MM.1S (cell line): ENCODE measurements around the gene NFKB1.

Experiments
- DNase-seq: peaks from one replicate; pipeline ENCODE4 v3.0.0-alpha.2; 2015
- H2AFZ ChIP-seq: fragments of 300-600 bp; sonication (generic); 2 replicates; pipeline ENCODE4 v1.6.0; 2016; ENCODE audit warnings: antibody characterized with exemption, low read length
- H3F3A ChIP-seq: fragments of 300-600 bp; sonication (generic); 2 replicates; pipeline ENCODE4 v1.6.1; 2016; ENCODE audit warnings: mild to moderate bottlenecking, antibody characterized with exemption, low read length, moderate library complexity, mixed read lengths; ENCODE audit not compliant: insufficient read depth
- H3K27ac ChIP-seq: fragments of 300-600 bp; sonication (generic); 2 replicates; pipeline ENCODE4 v1.5.1; 2016; ENCODE audit warnings: mild to moderate bottlenecking, low read length
- H3K27me3 ChIP-seq: fragments of 300-600 bp; sonication (generic); replicated peaks from 2 replicates; pipeline ENCODE4 v1.6.0; 2016; ENCODE audit warnings: low read length; ENCODE audit not compliant: insufficient read depth
- H3K36me3 ChIP-seq: fragments of 300-600 bp; sonication (generic); replicated peaks from 2 replicates; pipeline ENCODE4 v1.6.1; 2016; ENCODE audit warnings: mild to moderate bottlenecking, low read length, mixed read lengths; ENCODE audit not compliant: insufficient read depth
- H3K4me1 ChIP-seq: fragments of 300-600 bp; sonication (generic); 2 replicates; pipeline ENCODE4 v1.6.1; 2016; ENCODE audit warnings: low read length, mixed read lengths
- H3K4me2 ChIP-seq: fragments of 300-600 bp; sonication (generic); 2 replicates; pipeline ENCODE4 v1.6.0; 2016; ENCODE audit warnings: low read depth, low read length
- H3K4me3 ChIP-seq: fragments of 300-600 bp; sonication (generic); 2 replicates; pipeline ENCODE4 v1.5.1; 2016; ENCODE audit warnings: low read length, mixed read lengths
- H3K79me2 ChIP-seq: fragments of 300-600 bp; sonication (generic); 2 replicates; pipeline ENCODE4 v1.6.1; 2016; ENCODE audit warnings: mixed run types, low read length, mixed read lengths
- H3K9ac ChIP-seq: fragments of 300-600 bp; sonication (generic); 2 replicates; pipeline ENCODE4 v1.6.1; 2016; ENCODE audit warnings: low read length, mixed read lengths
- H3K9me2 ChIP-seq: fragments of 300-600 bp; sonication (generic); replicated peaks from 2 replicates; pipeline ENCODE4 v1.6.1; 2016; ENCODE audit warnings: mild to moderate bottlenecking, low read length, mixed read lengths; ENCODE audit not compliant: insufficient read depth
- H3K9me3 ChIP-seq: fragments of 300-600 bp; sonication (generic); replicated peaks from 2 replicates; pipeline ENCODE4 v1.6.1; 2016; ENCODE audit warnings: mild to moderate bottlenecking, low read length, mixed read lengths; ENCODE audit not compliant: insufficient read depth
- H4K20me1 ChIP-seq: fragments of 300-600 bp; sonication (generic); 2 replicates; pipeline ENCODE4 v1.6.1; 2016; ENCODE audit warnings: mild to moderate bottlenecking, low read length, moderate library complexity, mixed read lengths; ENCODE audit not compliant: insufficient read depth
- CTCF ChIP-seq: fragments of 300-600 bp; sonication (generic); IDR thresholded peaks from 2 replicates; pipeline ENCODE4 v1.5.1; 2016; ENCODE audit warnings: antibody characterized with exemption, low read length, mixed read lengths
- EZH2 ChIP-seq: fragments of 300-600 bp; sonication (generic); optimal IDR thresholded peaks from 2 replicates; pipeline ENCODE3; 2017; ENCODE audit warnings: low read depth, mild to moderate bottlenecking, antibody characterized with exemption, low read length, mixed read lengths
- EZH2phosphoT487 ChIP-seq: fragments of 300-600 bp; sonication (generic); IDR thresholded peaks from 2 replicates; pipeline ENCODE4 v1.6.1; 2018; ENCODE audit warnings: antibody characterized with exemption, low read length

Gene NFKB1

GRCh38 chr4:102553982-102554381 lies 52.8 kb downstream of the NFKB1 start:
- Histone ChIP-seq H3K4me1 (peaks cover 14% of the 10 kb centered on the region), H3K9ac (no peak overlapping the region), H3K9me3 (no peaks in the 10 kb centered on the region), H3F3A (no peaks in the 10 kb centered on the region), H3K79me2 (peaks cover 67% of the 10 kb centered on the region), H3K9me2 (no peaks in the 10 kb centered on the region), H3K4me3 (no peak overlapping the region), H3K36me3 (no peaks in the 10 kb centered on the region), H4K20me1 (no peaks in the 10 kb centered on the region), H2AFZ (no peak overlapping the region), H3K27me3 (no peaks in the 10 kb centered on the region), H3K4me2 (no peak overlapping the region), H3K27ac (no peak overlapping the region)
- TF ChIP-seq EZH2 (no peak), EZH2phosphoT487 (no peak), CTCF (no peak)
- no peak for DNase-seq

GRCh38 chr4:102554482-102554881 lies 53.3 kb downstream of the NFKB1 start:
- no peaks in the 10 kb centered on the region for H3K9me3 ChIP-seq
- H3K4me2 ChIP-seq, result no peak overlapping the region
- no peaks in the 10 kb centered on the region for H3K9me2 ChIP-seq
- no peak overlapping the region for H3K27ac ChIP-seq
- H3K9ac ChIP-seq, result no peak overlapping the region
- H3K36me3 ChIP-seq, result no peaks in the 10 kb centered on the region
- TF ChIP-seq CTCF (no peak), EZH2 (no peak), EZH2phosphoT487 (no peak)
- H3K27me3 ChIP-seq, result no peaks in the 10 kb centered on the region
- DNase-seq, result no peak
- H3F3A ChIP-seq, result no peaks in the 10 kb centered on the region
- peaks cover 14% of the 10 kb centered on the region for H3K4me1 ChIP-seq
- H2AFZ ChIP-seq, result no peak overlapping the region
- no peak overlapping the region for H3K4me3 ChIP-seq
- no peaks in the 10 kb centered on the region for H4K20me1 ChIP-seq
- peaks cover 69% of the 10 kb centered on the region for H3K79me2 ChIP-seq

- H3K79me2 ChIP-seq, result peaks cover 71% of the 10 kb centered on the region
- H3K4me2 ChIP-seq, result no peak overlapping the region
- no peak for DNase-seq
- TF ChIP-seq EZH2 (no peak), EZH2phosphoT487 (no peak), CTCF (no peak)
- no peaks in the 10 kb centered on the region for H3K36me3 ChIP-seq
- peaks cover 15% of the 10 kb centered on the region for H3K4me1 ChIP-seq
- no peaks in the 10 kb centered on the region for H3K9me3 ChIP-seq
- H3K27me3 ChIP-seq, result no peaks in the 10 kb centered on the region
- H3K4me3 ChIP-seq, result no peak overlapping the region
- no peak overlapping the region for H3K9ac ChIP-seq
- H3K9me2 ChIP-seq, result no peaks in the 10 kb centered on the region
- H3K27ac ChIP-seq, result no peak overlapping the region
- no peak overlapping the region for H2AFZ ChIP-seq
- H4K20me1 ChIP-seq, result no peaks in the 10 kb centered on the region
- no peaks in the 10 kb centered on the region for H3F3A ChIP-seq
Measured at GRCh38 chr4:102554992-102555391, 53.8 kb downstream of the NFKB1 start.
